ENCODE results near the gene CRADD.

Gene CRADD

DNA sequence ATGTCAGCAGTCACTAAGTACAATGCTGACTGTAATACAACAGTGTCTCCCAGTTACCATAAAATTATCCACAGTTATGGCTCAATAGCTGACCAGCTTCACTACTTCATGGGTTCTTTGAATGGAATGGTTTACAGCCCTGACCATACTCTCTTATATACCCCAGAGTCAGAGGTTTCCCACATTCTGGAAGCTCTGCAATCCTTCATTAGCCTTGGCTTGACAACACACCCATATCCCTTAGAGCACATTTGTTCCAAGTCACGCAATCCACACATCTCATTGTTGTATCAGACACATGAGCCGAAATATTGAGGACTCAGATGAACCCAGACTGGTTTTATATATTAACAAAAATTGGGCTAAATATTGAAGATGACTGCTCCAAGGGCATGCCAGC, 261.8 kb downstream of the CRADD start:
- intact Hi-C loops (cut with DNase I; ENCODE audit: low total_unique reads) = no loop called here
- Histone ChIP-seq H3K9me3 (peaks cover 0 to 11% (median 9%) of the 10 kb centered on the region in 3 donors), H3K4me1 (peaks cover 0 to 5% (median 0%) of the 10 kb centered on the region in 4 donors), H3K27me3 (no peaks in the 10 kb centered on the region), H3K4me3 (no peak overlapping the region), H3K36me3 (peaks cover 0 to 18% (median 5%) of the 10 kb centered on the region in 3 donors), H3K27ac (no peak overlapping the region)
- TF ChIP-seq, protein P1, sequence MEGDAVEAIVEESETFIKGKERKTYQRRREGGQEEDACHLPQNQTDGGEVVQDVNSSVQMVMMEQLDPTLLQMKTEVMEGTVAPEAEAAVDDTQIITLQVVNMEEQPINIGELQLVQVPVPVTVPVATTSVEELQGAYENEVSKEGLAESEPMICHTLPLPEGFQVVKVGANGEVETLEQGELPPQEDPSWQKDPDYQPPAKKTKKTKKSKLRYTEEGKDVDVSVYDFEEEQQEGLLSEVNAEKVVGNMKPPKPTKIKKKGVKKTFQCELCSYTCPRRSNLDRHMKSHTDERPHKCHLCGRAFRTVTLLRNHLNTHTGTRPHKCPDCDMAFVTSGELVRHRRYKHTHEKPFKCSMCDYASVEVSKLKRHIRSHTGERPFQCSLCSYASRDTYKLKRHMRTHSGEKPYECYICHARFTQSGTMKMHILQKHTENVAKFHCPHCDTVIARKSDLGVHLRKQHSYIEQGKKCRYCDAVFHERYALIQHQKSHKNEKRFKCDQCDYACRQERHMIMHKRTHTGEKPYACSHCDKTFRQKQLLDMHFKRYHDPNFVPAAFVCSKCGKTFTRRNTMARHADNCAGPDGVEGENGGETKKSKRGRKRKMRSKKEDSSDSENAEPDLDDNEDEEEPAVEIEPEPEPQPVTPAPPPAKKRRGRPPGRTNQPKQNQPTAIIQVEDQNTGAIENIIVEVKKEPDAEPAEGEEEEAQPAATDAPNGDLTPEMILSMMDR (IDR thresholded peaks at IDR 0.05) = no peak
- no peak for DNase-seq

DNA sequence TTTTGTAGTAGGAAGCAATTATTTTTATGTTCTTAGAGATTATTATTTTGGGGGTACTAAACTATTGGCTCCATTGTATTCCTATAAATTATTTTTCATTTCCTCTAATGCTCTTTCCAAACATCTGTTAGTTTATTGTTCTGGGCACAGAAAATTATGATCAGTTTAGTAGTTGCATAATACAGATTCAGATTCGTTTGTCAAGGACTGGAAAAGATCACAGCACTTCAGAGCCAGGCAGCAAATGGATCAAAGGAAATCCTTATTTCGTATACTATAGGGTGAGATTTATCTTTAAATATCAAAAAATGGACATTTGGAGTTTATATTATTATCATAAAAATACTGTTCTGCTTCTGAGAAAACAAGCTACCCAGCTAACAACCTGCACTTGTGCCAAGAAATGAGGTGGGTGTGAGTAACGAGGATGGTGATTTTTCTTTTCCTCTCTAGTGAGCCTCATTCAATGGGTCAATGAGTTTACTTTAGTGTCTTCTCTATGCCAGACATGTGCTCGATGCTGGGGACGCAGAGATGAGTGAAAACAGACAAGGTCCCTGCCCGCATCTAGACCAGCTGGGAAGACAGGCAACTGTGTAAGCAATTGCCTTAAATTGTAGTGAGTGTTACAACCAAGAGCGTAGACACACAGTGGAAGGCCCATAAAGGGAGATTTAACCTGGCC, 262.6 kb downstream of the CRADD start:
- TF ChIP-seq, protein P1 (IDR thresholded peaks at IDR 0.05) = no peak
- H3K4me1 ChIP-seq = peaks cover 0 to 9% (median 0%) of the 10 kb centered on the region in 4 donors
- no peak for DNase-seq
- peaks cover 0 to 11% (median 8%) of the 10 kb centered on the region in 3 donors for H3K9me3 ChIP-seq
- intact Hi-C loops (cut with DNase I; ENCODE audit: low total_unique reads) = no loop called here
- peaks cover 0 to 18% (median 5%) of the 10 kb centered on the region in 3 donors for H3K36me3 ChIP-seq
- no peaks in the 10 kb centered on the region for H3K27me3 ChIP-seq
- no peak overlapping the region for H3K4me3 ChIP-seq
- no peak overlapping the region for H3K27ac ChIP-seq

DNA sequence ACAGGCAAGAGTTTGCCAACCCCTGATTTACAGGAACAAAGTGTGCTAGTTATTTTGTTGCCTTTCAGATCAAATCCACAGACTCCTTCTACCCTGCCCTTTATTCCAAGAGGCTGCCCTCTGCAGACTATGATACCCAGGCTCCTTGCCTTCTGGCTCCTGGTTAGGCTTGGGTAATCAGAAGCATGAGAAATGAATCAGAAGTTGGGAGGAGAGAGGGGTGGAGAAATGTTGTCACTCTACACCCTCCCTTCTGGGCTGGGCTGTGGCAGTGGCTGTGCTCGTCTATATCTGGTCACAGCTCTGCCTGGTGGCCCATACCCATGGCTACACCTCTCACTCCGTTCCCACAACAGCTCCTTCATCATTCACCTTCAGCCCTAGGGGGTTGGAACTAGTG, 266.6 kb downstream of the CRADD start:
- H3K27ac ChIP-seq = no peak overlapping the region
- TF ChIP-seq, protein P1 (IDR thresholded peaks at IDR 0.05) = no peak
- intact Hi-C loops (cut with DNase I; ENCODE audit: low total_unique reads) = no loop called here
- DNase-seq = peak; percentile 70 to 79
- H3K27me3 ChIP-seq = no peaks in the 10 kb centered on the region
- H3K4me3 ChIP-seq = no peak overlapping the region
- no peaks in the 10 kb centered on the region for H3K36me3 ChIP-seq
- peaks cover 0 to 9% (median 0%) of the 10 kb centered on the region in 4 donors for H3K4me1 ChIP-seq
- H3K9me3 ChIP-seq = no peaks in the 10 kb centered on the region

DNA sequence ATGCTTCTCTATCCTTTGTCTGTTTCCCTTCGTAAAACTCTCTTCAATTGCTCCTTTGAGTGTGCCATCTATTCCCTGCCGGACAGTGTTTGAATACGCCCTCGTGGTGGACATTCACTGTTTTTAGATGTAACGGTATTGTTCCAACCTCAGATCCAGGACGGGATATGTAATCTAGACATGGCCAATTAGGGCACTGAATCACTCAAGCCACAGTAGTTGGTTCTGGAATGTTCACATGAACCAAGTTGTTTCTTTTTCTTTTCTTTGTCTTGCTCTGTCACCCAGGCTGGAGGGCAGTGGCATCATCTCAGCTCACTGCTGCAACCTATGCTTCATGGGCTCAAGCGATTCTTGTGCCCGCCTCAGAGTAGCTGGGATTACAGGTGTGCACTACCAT, 267.0 kb downstream of the CRADD start:
- Histone ChIP-seq H3K27me3 (no peaks in the 10 kb centered on the region), H3K4me1 (peaks cover 0 to 9% (median 0%) of the 10 kb centered on the region in 4 donors), H3K27ac (no peak overlapping the region), H3K36me3 (no peaks in the 10 kb centered on the region), H3K9me3 (no peaks in the 10 kb centered on the region), H3K4me3 (no peak overlapping the region)
- TF ChIP-seq, protein P1 (IDR thresholded peaks at IDR 0.05) = no peak
- DNase-seq = no peak
- intact Hi-C loops (cut with DNase I; ENCODE audit: low total_unique reads) = no loop called here

Measured in tibial artery (tissue), 4 donors.